Measurements from ENCODE around the gene IGF1R.

Gene IGF1R

GRCh38 chr15:98660055-98660454 is 11.7 kb downstream of the IGF1R start:
- TF ChIP-seq, protein P1, sequence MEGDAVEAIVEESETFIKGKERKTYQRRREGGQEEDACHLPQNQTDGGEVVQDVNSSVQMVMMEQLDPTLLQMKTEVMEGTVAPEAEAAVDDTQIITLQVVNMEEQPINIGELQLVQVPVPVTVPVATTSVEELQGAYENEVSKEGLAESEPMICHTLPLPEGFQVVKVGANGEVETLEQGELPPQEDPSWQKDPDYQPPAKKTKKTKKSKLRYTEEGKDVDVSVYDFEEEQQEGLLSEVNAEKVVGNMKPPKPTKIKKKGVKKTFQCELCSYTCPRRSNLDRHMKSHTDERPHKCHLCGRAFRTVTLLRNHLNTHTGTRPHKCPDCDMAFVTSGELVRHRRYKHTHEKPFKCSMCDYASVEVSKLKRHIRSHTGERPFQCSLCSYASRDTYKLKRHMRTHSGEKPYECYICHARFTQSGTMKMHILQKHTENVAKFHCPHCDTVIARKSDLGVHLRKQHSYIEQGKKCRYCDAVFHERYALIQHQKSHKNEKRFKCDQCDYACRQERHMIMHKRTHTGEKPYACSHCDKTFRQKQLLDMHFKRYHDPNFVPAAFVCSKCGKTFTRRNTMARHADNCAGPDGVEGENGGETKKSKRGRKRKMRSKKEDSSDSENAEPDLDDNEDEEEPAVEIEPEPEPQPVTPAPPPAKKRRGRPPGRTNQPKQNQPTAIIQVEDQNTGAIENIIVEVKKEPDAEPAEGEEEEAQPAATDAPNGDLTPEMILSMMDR (IDR thresholded peaks at IDR 0.05; ENCODE audit: low read depth, low read length): no peak
- in situ Hi-C loops (cut with HindIII; ENCODE audit: low sequenced_read_pairs): no loop called here
- no peak for DNase-seq (ENCODE audit: low read depth, low spot score)
- H3K4me3 ChIP-seq (ENCODE audit: low read depth, low read length): no peak overlapping the region

DNA sequence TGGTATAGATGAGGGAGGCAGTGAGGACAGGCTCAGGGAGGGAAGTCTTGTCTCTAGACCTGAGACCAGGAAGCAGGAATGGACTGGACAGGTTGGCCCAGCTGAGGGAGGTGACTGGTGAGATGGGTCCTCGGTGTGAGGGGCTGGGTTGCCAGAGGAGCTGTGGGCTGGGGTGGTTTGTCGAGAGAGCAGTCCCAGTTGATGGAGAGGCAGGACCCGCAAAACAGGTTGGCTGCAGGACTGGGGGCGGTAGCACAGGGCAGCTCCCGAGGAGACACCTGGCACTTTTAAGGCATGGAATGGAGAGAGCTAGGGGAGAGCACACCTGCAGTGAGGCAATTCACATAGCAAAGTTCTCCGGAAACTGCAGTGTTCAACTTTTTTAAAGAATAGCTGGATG is 14.7 kb downstream of the IGF1R start:
- no peak for DNase-seq (ENCODE audit: low read depth, low spot score)
- TF ChIP-seq, protein P1 (IDR thresholded peaks at IDR 0.05; ENCODE audit: low read depth, low read length): no peak
- H3K4me3 ChIP-seq (ENCODE audit: low read depth, low read length): no peak overlapping the region
- in situ Hi-C loops (cut with HindIII; ENCODE audit: low sequenced_read_pairs): no loop called here

- DNase-seq (ENCODE audit: low read depth, low spot score): no peak
- no peak overlapping the region for H3K4me3 ChIP-seq (ENCODE audit: low read depth, low read length)
- in situ Hi-C loops (cut with HindIII; ENCODE audit: low sequenced_read_pairs): no loop called here
- TF ChIP-seq, protein P1 (IDR thresholded peaks at IDR 0.05; ENCODE audit: low read depth, low read length): no peak
Observed at GRCh38 chr15:98663606-98664005, 15.3 kb downstream of the IGF1R start.

GRCh38 chr15:98666441-98666840 is 18.1 kb downstream of the IGF1R start:
- no peak for DNase-seq (ENCODE audit: low read depth, low spot score)
- no peak overlapping the region for H3K4me3 ChIP-seq (ENCODE audit: low read depth, low read length)
- in situ Hi-C loops (cut with HindIII; ENCODE audit: low sequenced_read_pairs): no loop called here
- TF ChIP-seq, protein P1 (IDR thresholded peaks at IDR 0.05; ENCODE audit: low read depth, low read length): no peak

DNA sequence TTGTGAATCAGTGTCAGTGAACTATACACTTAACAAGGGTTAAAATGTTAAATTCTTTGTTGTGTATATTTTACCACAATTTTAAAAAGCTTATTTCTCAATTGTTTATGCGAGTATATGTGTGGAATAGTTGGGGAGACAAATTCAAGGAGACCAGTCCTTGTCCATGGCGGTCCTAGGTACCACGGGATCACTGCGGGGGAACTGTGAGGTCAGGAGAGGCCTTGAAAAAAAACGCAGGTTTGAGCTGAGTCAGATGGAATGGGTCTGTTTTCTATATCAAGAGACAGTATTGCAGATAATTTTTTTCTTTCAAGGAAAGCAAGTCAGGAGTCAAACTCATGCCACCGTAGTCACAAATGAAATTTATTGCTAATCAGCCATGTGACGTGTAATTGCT is 18.5 kb downstream of the IGF1R start:
- no peak for DNase-seq (ENCODE audit: low read depth, low spot score)
- in situ Hi-C loops (cut with HindIII; ENCODE audit: low sequenced_read_pairs): no loop called here
- no peak overlapping the region for H3K4me3 ChIP-seq (ENCODE audit: low read depth, low read length)
- TF ChIP-seq, protein P1 (IDR thresholded peaks at IDR 0.05; ENCODE audit: low read depth, low read length): no peak

- TF ChIP-seq, protein P1 (IDR thresholded peaks at IDR 0.05; ENCODE audit: low read depth, low read length): no peak
- no peak overlapping the region for H3K4me3 ChIP-seq (ENCODE audit: low read depth, low read length)
- in situ Hi-C loops (cut with HindIII; ENCODE audit: low sequenced_read_pairs): no loop called here
- no peak for DNase-seq (ENCODE audit: low read depth, low spot score)
Observed at GRCh38 chr15:98667521-98668179, 19.3 kb downstream of the IGF1R start.
